IMR-90 (cell line): ENCODE data around the gene SMAD4. TPM values are rescaled to one million over a fixed set of nuclear protein-coding genes. Genes with fewer than 3 reads are reported as not detected.

Experiments
- ATAC-seq: fragments of 200-7000 bp; cut with Tn5 transposase; 2 replicates; pipeline ENCODE4 v1.9.1; 2020; ENCODE audit warnings: low read depth, mild to moderate bottlenecking, moderate library complexity
- BruUV-seq: library from RNA; stranded (reverse); fragments of 400-500 nt; replicated peaks from 2 replicates; lab custom pipeline; 2021; lab: Mats Ljungman, UMichigan
- CTCF ChIA-PET: fragments of 300-600 bp; formaldehyde crosslinking; extraction: SDS; loops from one replicate; lab custom pipeline; 2021; ENCODE audit warnings: antibody characterized with exemption; lab: Yijun Ruan, JAX
- POLR2A ChIA-PET: fragments of 300-600 bp; sonication (Branson Sonifier 250); formaldehyde crosslinking; loops from one replicate; lab custom pipeline; 2022; ENCODE audit warnings: antibody characterized with exemption; ENCODE audit not compliant: unreplicated experiment; lab: Charles Lee
- DNase-seq: peaks from one replicate; pipeline ENCODE4 v3.0.0; 2013
- H2AFZ ChIP-seq: replicated peaks from 2 replicates; pipeline ENCODE3; 2013; ENCODE audit warnings: low read length, mild to moderate bottlenecking; ENCODE audit not compliant: poor library complexity
- H2AK5ac ChIP-seq: 2 replicates; pipeline ENCODE4 v1.6.1; 2013; ENCODE audit warnings: low read depth, low read length, inconsistent platforms
- H2AK9ac ChIP-seq: replicated peaks from 2 replicates; pipeline ENCODE3; 2013; ENCODE audit warnings: mild to moderate bottlenecking, low read depth, low read length, moderate library complexity; ENCODE audit not compliant: poor library complexity
- H2BK120ac ChIP-seq: 2 replicates; pipeline ENCODE4 v1.6.1; 2013; ENCODE audit warnings: low read depth, low read length, inconsistent platforms
- H2BK15ac ChIP-seq: 3 replicates; pipeline ENCODE4 v1.6.1; 2013; ENCODE audit warnings: low read depth, low read length, inconsistent platforms
- H2BK20ac ChIP-seq: 2 replicates; pipeline ENCODE4 v1.6.1; 2013; ENCODE audit warnings: low read depth, mild to moderate bottlenecking, inconsistent platforms, low read length, moderate library complexity
- H2BK5ac ChIP-seq: 2 replicates; pipeline ENCODE4 v1.6.1; 2013; ENCODE audit warnings: mild to moderate bottlenecking, low read depth, low read length, inconsistent platforms; ENCODE audit not compliant: poor library complexity, severe bottlenecking
- H3K14ac ChIP-seq: replicated peaks from 2 replicates; pipeline ENCODE4 v1.6.1; 2013; ENCODE audit warnings: low read depth, low read length, inconsistent platforms
- H3K18ac ChIP-seq: 2 replicates; pipeline ENCODE4 v1.6.1; 2013; ENCODE audit warnings: low read depth, low read length, control low read depth
- H3K23ac ChIP-seq: 2 replicates; pipeline ENCODE4 v1.6.1; 2013; ENCODE audit warnings: low read depth, low read length, inconsistent platforms
- H3K27ac ChIP-seq: 2 replicates; pipeline ENCODE4 v1.5.1; 2013; ENCODE audit warnings: mild to moderate bottlenecking, control low read depth, low read length; ENCODE audit not compliant: insufficient read depth
- H3K27me3 ChIP-seq: 2 replicates; pipeline ENCODE4 v1.6.1; 2013; ENCODE audit warnings: low read length; ENCODE audit not compliant: control insufficient read depth, insufficient read depth
- H3K36me3 ChIP-seq: 2 replicates; pipeline ENCODE4 v1.6.1; 2013; ENCODE audit warnings: low read length, mixed read lengths; ENCODE audit not compliant: control insufficient read depth, insufficient read depth
- H3K4ac ChIP-seq: 2 replicates; pipeline ENCODE4 v1.6.1; 2013; ENCODE audit warnings: low read depth, low read length, inconsistent platforms
- H3K4me1 ChIP-seq: 2 replicates; pipeline ENCODE4 v1.6.1; 2013; ENCODE audit warnings: low read length, mixed read lengths; ENCODE audit not compliant: control insufficient read depth, insufficient read depth
- H3K4me2 ChIP-seq: 2 replicates; pipeline ENCODE4 v1.6.1; 2013; ENCODE audit warnings: low read depth, mild to moderate bottlenecking, control low read depth, low read length, moderate library complexity
- H3K4me3 ChIP-seq: 2 replicates; pipeline ENCODE4 v1.5.1; 2013; ENCODE audit warnings: low read depth, mild to moderate bottlenecking, control low read depth, low read length, moderate library complexity; ENCODE audit not compliant: insufficient read depth
- H3K56ac ChIP-seq: 2 replicates; pipeline ENCODE4 v1.6.1; 2013; ENCODE audit warnings: low read length, inconsistent platforms; ENCODE audit not compliant: insufficient read depth; ENCODE audit errors: extremely low read depth
- H3K79me1 ChIP-seq, 2 experiments: 2 replicates each; pipeline ENCODE4 v1.6.1; 2013; ENCODE audit warnings: low read length in 2 of 2, inconsistent platforms in 1 of 2, low read depth in 1 of 2
- H3K9ac ChIP-seq: 2 replicates; pipeline ENCODE4 v1.6.1; 2013; ENCODE audit warnings: low read depth, low read length, control low read depth
- H3K9me1 ChIP-seq: 2 replicates; pipeline ENCODE4 v1.6.1; 2013; ENCODE audit warnings: low read length, inconsistent platforms; ENCODE audit not compliant: insufficient read depth
- H3K9me3 ChIP-seq: 2 replicates; pipeline ENCODE4 v1.6.1; 2013; ENCODE audit warnings: low read length; ENCODE audit not compliant: control insufficient read depth, insufficient read depth
- H4K20me1 ChIP-seq: 2 replicates; pipeline ENCODE4 v1.6.1; 2013; ENCODE audit warnings: low read length, inconsistent platforms; ENCODE audit not compliant: insufficient read depth
- H4K5ac ChIP-seq: 2 replicates; pipeline ENCODE4 v1.6.1; 2013; ENCODE audit warnings: mild to moderate bottlenecking, low read depth, low read length, control low read depth
- H4K8ac ChIP-seq, 2 experiments: 2 replicates each; pipeline ENCODE4 v1.6.1; 2013; ENCODE audit warnings: low read depth in 2 of 2, low read length in 2 of 2, control low read depth in 1 of 2, inconsistent platforms in 1 of 2
- H4K91ac ChIP-seq: 2 replicates; pipeline ENCODE4 v1.6.1; 2013; ENCODE audit warnings: low read depth, low read length, inconsistent platforms; ENCODE audit not compliant: insufficient read depth
- MAZ ChIP-seq: IDR thresholded peaks from 2 replicates; pipeline ENCODE4 v1.6.1; 2012; ENCODE audit warnings: low read depth, mild to moderate bottlenecking, low read length, improper control_type of control experiment, moderate library complexity, borderline replicate concordance
- MXI1 ChIP-seq: IDR thresholded peaks from 2 replicates; pipeline ENCODE4 v1.6.1; 2012; ENCODE audit warnings: low read depth, mild to moderate bottlenecking, low read length, moderate library complexity, borderline replicate concordance
- WGBS, 2 experiments: methylation state at CpG; one replicate each; pipeline versions ENCODE4 v1.1.5 to v1.1.7; 2013; ENCODE audit warnings: missing lambda C conversion rate in 2 of 2; ENCODE audit not compliant: insufficient read length in 1 of 2; ENCODE audit errors: extremely low coverage in 2 of 2; 5-methylcytosine and 5-hydroxymethylcytosine counted together
- dilution Hi-C: fragments of 300-500 bp; cut with HindIII; formaldehyde crosslinking; loops from one replicate; pipeline ENCODE4 v1.14.3; 2018; ENCODE audit warnings: low sequenced_read_pairs; ENCODE audit not compliant: unreplicated experiment
- in situ Hi-C: fragments of 300-500 bp; cut with MboI; formaldehyde crosslinking; loops from 3 replicates; pipeline ENCODE4 v1.14.3; 2019; ENCODE audit warnings: low sequenced_read_pairs, inconsistent platforms, mixed read lengths
- intact Hi-C: fragments of 100-400 bp; cut with micrococcal nuclease; formaldehyde crosslinking; loops from 2 replicates; pipeline ENCODE4 v1.10.0; 2022
- polyA plus RNA-seq, 3 experiments: library from polyadenylated mRNA; depleted of rRNA; stranded (reverse); fragments of >200 nt; gene quantifications; 2 replicates each; pipeline ENCODE4 v1.2.3, GENCODE V29; 2012; ENCODE audit warnings: low replicate concordance in 1 of 3
- total RNA-seq: library from RNA; depleted of rRNA; stranded (reverse); fragments of >200 nt; gene quantifications from 2 replicates; pipeline ENCODE4 v1.2.3, GENCODE V29; 2012

Gene SMAD4
- total and polyA plus RNA-seq, 2 of the 4 experiments (the other 2 are of a cell fraction) = 57.6 to 145 TPM

- TF ChIP-seq MXI1 = no peak
Observed at GRCh38 chr18:51017140-51017879, 12.7 kb upstream of the SMAD4 start (continued).

GRCh38 chr18:51020536-51020935, 9.5 kb upstream of the SMAD4 start:
- no peak overlapping the region for H4K8ac ChIP-seq
- CTCF ChIA-PET = no interaction called here
- dilution Hi-C loops = no loop called here

More at GRCh38 chr18:51020536-51020935, 9.5 kb upstream of the SMAD4 start:
- H3K4me3 ChIP-seq = no peak overlapping the region
- in situ Hi-C loops (no loop called here), intact Hi-C loops (no loop called here)
- H3K4ac ChIP-seq = no peak overlapping the region
- H3K14ac ChIP-seq = no peak overlapping the region
- no peak overlapping the region for H2AFZ ChIP-seq
- no peak overlapping the region for H3K56ac ChIP-seq
- no peak overlapping the region for H3K27ac ChIP-seq
- TF ChIP-seq MAZ = no peak
- no peak overlapping the region for H3K4me2 ChIP-seq
- no peaks in the 10 kb centered on the region for H3K4me1 ChIP-seq
- no peak overlapping the region for H2BK120ac ChIP-seq
- H3K9me3 ChIP-seq = no peaks in the 10 kb centered on the region
- peaks cover 2% of the 10 kb centered on the region; the same call in 1 of the 2 replicates for H3K36me3 ChIP-seq
- ATAC-seq = no peak
- no peak overlapping the region for H2AK5ac ChIP-seq
- no peak for DNase-seq
- no peak overlapping the region for H2BK5ac ChIP-seq
- H2BK15ac ChIP-seq = no peak overlapping the region
- peaks cover 3 to 13% of the 10 kb centered on the region in 2 experiments for H3K79me1 ChIP-seq
- H3K9me1 ChIP-seq = peaks cover 2% of the 10 kb centered on the region; the same call in 1 of the 2 replicates
- POLR2A ChIA-PET = no interaction called here
- BruUV-seq = no TSS peak
- no peaks in the 10 kb centered on the region for H3K27me3 ChIP-seq
- no peak overlapping the region for H4K91ac ChIP-seq
- no peak overlapping the region for H3K23ac ChIP-seq
- H2AK9ac ChIP-seq = no peak overlapping the region
- H4K5ac ChIP-seq = no peak overlapping the region
- whole genome bisulfite sequencing, 2 experiments = 100% methylated on average over 1 of the region's 5 CpGs; no CpG with 5 or more reads in 1 of the 2 experiments
- H4K20me1 ChIP-seq = no peaks in the 10 kb centered on the region
- no peak overlapping the region for H3K9ac ChIP-seq
- H2BK20ac ChIP-seq = no peak overlapping the region
- no peak overlapping the region for H3K18ac ChIP-seq
